HG02970 (cell line): ENCODE data around the gene GIT2.
"Not testable (repeated sequence)": the region's sequence is repeated elsewhere in the genome, so short reads cannot be mapped to it uniquely, and the experiment has no call there.

Source experiments
- ATAC-seq: cut with Tn5 transposase; IDR thresholded peaks from one replicate; pipeline ENCODE4 v1.9.1; 2021; ENCODE audit warnings: mild to moderate bottlenecking, moderate library complexity, moderate number of reproducible peaks; ENCODE audit not compliant: unreplicated experiment, low FRiP score

The GIT2 gene

DNA sequence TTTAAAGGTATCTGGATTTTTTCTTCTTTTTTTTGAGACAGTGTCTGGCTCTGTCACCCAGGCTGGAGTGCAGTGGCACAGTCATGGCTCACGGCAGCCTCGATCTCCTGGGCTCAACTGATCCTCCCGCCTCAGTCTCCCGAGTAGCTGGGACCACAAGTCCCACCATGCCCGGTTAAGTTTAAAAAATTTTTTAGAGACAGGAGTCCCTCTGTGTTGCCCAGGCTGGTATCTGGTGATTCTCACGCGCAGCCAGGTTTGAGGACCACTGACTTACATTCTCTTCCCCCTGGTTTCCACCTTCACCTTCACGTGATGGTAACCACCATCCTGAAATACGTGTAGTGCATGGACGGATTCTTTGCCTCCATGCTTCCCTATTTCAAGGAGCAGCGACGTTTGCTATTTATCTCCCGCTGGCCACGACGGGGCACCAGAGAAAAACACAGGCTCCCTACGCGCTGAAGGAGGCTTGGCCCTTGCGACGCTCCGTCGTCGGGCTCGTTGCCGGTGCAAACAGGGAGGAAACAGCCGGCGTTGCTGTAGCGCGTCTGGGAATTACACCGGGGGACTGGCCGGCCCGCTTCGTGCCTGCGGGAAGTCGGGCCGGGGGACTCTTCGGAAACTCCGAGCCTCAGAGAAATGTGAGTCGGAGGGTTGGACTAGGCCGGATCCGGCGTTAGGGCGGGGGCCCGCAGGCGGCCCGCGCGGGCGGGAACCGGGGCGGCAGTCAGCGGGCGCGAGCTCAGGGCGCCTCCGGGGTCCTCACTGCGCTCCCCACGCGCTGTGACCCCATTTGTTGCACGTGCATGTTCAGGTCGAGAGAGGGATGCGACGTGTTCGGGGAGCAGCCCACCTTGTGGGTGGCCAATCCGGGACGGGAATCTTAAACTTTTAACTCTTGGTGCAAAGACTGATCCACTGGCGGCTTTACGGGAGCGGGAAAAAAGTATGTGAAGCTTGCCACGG lies 96.1 kb downstream of the GIT2 start, which contains the start of gene TCHP:
Gene TCHP (plus strand): TSS at position 492 of the 969 bp plus-strand sequence. CDS start 2,753 bp downstream, outside the sequence.
- peak; percentile 55 for ATAC-seq

DNA sequence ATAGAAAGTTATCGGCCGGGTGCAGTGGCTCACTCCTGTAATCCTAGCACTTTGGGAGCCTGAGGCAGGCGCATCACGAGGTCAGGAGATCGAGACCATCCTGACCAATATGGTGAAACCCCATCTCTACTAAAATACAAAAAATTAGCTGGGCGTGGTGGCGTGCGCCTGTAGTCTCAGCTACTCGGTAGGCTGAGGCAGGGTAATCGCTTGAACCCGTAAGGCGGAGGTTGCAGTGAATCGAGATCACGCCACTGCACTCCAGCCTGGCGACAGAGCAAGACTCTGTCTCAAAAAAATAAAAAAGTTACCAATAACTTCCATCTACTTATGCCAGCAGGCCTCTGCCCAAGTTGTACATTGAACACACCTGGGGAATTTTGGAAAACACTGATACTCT lies 96.8 kb downstream of the GIT2 start:
- ATAC-seq = not testable (repeated sequence)

GRCh38 chr12:109897029-109897428 lies 99.1 kb downstream of the GIT2 start:
- ATAC-seq = no peak

- ATAC-seq = no peak
Observed at GRCh38 chr12:109896188-109896587, 100.0 kb downstream of the GIT2 start.

DNA sequence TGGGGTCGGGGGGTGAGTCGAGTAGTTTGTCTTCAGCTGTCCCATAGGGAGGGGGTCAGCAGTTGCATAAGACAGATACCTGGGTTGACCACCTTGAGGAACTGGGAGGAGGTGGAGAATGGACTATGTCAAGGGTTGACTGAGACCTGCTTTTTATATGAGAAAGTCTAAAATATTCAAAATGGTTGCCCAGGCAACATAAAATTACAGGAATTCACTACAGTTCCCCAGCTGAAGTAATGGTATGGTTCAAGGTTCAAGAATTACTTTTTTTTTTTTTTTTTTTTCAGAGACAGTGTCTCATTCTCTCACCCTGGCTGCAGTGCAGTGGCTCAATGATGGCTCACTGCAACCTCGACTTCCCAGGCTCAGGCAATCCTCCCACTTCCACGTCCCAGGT lies 101.2 kb downstream of the GIT2 start:
- ATAC-seq = no peak

DNA sequence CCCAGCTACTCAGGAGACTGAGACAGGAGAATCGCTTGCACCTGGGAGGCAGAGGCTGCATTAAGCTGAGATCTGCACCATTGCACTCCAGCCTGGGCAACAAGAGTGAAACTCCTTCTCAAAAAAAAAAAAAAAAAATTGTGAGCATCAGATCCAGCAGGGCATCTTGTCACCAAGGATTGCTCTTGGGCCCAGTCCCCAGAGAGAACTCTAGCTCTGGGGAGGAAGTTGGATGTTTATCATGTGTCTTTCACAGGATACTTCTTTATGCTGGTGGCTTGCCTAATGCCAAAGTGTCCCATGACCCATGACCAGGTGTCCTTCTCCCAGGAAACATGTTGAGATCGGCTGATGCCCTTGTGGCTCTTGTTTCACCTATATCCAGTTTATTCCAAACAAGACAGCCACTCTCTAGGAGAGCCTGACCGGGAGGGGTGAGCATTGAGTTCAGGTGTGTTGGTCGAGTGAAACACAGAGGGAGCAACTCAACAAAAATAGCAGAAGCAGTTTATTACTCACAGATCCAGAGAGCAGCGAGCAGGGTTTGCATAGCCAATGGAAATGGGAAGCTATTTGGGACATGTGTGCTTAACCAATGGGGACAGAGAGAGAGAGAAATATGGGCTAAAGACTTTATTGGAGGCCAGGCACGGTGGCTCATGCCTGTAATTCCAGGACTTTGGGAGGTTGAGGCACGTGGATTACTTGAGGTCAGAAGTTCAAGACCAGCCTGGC lies 102.7 kb downstream of the GIT2 start:
- ATAC-seq = no peak

GRCh38 chr12:109892748-109893147 lies 103.4 kb downstream of the GIT2 start:
- ATAC-seq = no peak

GRCh38 chr12:109892165-109892715 lies 103.9 kb downstream of the GIT2 start:
- ATAC-seq = no peak

GRCh38 chr12:109891731-109892130 lies 104.4 kb downstream of the GIT2 start:
- not testable (repeated sequence) for ATAC-seq

- no peak for ATAC-seq
Observed at GRCh38 chr12:109890620-109891170, 105.5 kb downstream of the GIT2 start.

DNA sequence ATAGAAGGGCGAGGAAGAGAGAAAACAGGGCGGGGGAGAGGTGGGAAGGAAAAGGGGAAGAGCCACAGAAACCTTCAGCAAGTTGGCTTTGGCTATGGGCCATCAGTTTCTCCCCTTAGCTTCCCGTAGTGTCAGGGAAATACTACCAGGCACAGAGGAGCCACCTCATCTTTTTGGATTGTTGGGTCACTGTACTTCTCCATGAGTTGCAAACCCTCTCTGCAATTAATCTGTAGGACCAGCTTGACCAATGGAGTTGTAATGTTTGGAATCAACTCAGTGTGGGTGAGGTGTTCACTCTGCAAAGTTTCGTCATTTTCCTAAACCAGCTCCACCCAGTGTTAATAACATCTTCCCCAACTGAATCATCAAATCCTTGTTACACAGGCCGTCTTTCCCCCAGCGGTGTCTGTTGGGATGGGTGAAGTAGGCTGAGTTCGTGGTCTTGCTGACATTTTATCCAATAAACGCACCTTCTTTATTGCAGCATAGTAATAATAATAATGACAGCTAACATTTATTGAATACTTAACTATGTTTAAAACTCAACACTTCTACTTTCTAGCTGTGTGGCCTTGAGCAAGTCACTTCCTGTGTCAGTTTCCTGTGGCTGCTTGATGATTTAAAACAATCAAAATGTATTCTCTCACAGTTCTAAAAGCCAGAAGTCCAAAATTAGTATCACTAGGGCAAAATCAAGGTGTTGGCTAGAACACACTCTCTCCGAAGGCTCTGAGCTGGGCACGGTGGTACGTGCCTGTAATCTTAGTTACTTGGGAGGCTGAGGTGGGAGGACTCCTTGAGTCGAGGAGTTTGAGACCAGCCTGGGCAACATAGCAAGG lies 107.8 kb downstream of the GIT2 start:
- ATAC-seq = no peak

GRCh38 chr12:109885616-109886015 lies 110.6 kb downstream of the GIT2 start:
- no peak for ATAC-seq

DNA sequence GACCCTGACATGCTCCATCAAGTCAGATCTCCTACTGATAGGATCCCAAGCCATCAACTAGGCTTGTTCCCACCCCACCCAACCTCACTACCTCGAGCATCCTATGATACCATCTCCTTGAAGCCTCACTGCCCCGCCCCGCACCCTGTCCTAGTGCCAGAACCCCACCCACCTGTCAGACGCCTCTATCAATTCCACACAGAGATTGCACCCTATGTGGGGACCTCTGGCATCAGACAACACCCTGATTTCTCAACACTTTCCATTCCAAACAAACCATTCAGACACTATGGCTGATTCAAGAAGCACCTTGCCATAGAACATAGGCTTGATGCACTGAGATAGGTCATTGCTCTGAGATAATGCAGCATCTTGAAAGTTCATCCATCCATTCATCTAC lies 112.7 kb downstream of the GIT2 start:
- no peak for ATAC-seq

- ATAC-seq = no peak
Observed at GRCh38 chr12:109881752-109882151, 114.4 kb downstream of the GIT2 start.

GRCh38 chr12:109880938-109881337 lies 115.2 kb downstream of the GIT2 start:
- ATAC-seq = no peak

DNA sequence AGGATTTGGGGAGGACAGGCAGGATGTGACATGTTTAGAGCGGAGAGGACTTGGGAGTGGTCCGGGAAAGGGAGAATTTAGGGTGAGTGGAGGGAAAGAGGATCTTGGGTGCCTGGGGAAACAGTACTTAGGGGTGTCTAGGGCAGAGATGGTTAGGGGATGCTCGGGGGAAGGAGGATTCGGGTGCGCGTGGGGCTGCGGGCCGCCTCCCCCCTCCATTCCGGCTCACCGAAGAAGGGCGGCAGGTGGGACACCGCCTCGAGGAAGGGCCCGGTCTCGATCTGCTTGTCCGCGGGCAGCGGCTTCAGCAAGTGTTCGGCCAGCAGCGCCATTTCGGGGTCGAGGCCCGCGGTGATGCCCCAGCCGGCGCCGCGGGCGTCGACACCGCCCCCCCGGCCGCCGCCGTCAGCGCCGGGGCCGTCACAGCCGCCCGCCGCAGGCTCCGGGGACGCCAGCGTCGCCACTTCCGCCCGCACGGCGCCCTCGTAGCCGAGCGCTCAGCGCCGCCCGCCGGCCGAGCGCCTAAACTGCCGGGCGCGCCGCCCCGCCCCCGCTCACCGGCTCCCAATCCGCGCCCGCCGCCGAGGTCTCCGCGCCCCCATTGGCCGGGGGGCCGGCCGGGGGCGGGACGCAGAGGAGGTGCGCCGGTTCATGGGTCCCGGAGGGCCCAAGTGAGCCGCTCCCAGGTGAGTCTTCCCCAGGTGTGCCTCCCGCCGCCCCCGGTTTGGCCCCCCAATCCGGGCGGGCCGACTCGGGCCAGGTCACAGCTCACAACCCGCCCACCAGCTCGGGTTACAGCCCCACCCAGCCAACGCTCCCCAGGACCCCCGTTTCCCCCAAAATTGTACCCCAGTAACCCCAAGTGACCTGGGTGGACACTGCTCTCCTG lies 115.9 kb downstream of the GIT2 start, which contains the start of gene GLTP:
Gene GLTP (minus strand): TSS at position 499 of the 889 bp plus-strand sequence. CDS start 167 bp downstream, at position 332.
- ATAC-seq = peak; percentile 92
